Measurements from ENCODE around the gene EEA1. TPM values are rescaled to one million over a fixed set of nuclear protein-coding genes. Genes with fewer than 3 reads are reported as not detected.

The EEA1 gene
- total RNA-seq, 6 donors from 2014 or later: 10.2 to 33.5 (median 22.8) TPM

GRCh38 chr12:92747151-92747550, 181.9 kb downstream of the EEA1 start:
- DNase-seq (no peak), ATAC-seq (ENCODE audit: low FRiP score in 2 of 2) (no peak)
- Histone ChIP-seq H3K27ac (no peak overlapping the region), H3K9me3 (no peaks in the 10 kb centered on the region), H3K36me3 (no peaks in the 10 kb centered on the region), H3K27me3 (no peaks in the 10 kb centered on the region), H3K4me3 (no peak overlapping the region), H3K4me1 (peaks cover 0 to 8% (median 0%) of the 10 kb centered on the region in 4 donors)
- 49 to 83% methylated on average over 1 of the region's 1 CpG for WGBS, 2 donors
- TF ChIP-seq POLR2A (IDR thresholded peaks at IDR 0.05): no peak
- no peak for TF ChIP-seq EP300 (IDR thresholded peaks at IDR 0.05)
- no peak for TF ChIP-seq CTCF (IDR thresholded peaks at IDR 0.05)
- no peak for TF ChIP-seq POLR2AphosphoS5 (IDR thresholded peaks at IDR 0.05)

GRCh38 chr12:92745856-92746550, 183.1 kb downstream of the EEA1 start:
- Histone ChIP-seq H3K27ac (peak overlapping the region in 3 of 4 donors; percentile 13 to 75 (median 17)), H3K9me3 (no peaks in the 10 kb centered on the region), H3K4me3 (no peak overlapping the region), H3K36me3 (no peaks in the 10 kb centered on the region), H3K4me1 (peaks cover 0 to 8% (median 0%) of the 10 kb centered on the region in 4 donors), H3K27me3 (no peaks in the 10 kb centered on the region)
- ATAC-seq (ENCODE audit: low FRiP score in 2 of 2) (peak in 1 of 2 donors; percentile 98), DNase-seq (peak in 1 of 2 donors; percentile 27)
- TF ChIP-seq CTCF (IDR thresholded peaks at IDR 0.05) (no peak), POLR2AphosphoS5 (IDR thresholded peaks at IDR 0.05) (peak; percentile 21 to 75), POLR2A (IDR thresholded peaks at IDR 0.05) (no peak), EP300 (IDR thresholded peaks at IDR 0.05) (peak in 2 of 4 donors; percentile 21 to 79)
- 74 to 79% methylated on average over 3 to 4 of the region's 4 CpGs for WGBS, 2 donors

GRCh38 chr12:92743026-92743425, 186.1 kb downstream of the EEA1 start:
- H3K27ac ChIP-seq: no peak overlapping the region
- ATAC-seq (ENCODE audit: low FRiP score in 2 of 2): no peak
- no peak for TF ChIP-seq POLR2A (IDR thresholded peaks at IDR 0.05)
- no peak for TF ChIP-seq CTCF (IDR thresholded peaks at IDR 0.05)
- no peak for TF ChIP-seq EP300 (IDR thresholded peaks at IDR 0.05)
- TF ChIP-seq POLR2AphosphoS5 (IDR thresholded peaks at IDR 0.05): no peak
- no peaks in the 10 kb centered on the region for H3K36me3 ChIP-seq
- peaks cover 0 to 8% (median 0%) of the 10 kb centered on the region in 4 donors for H3K4me1 ChIP-seq
- H3K4me3 ChIP-seq: no peak overlapping the region
- H3K27me3 ChIP-seq: no peaks in the 10 kb centered on the region
- WGBS, 2 donors: 77 to 94% methylated on average over 3 of the region's 3 CpGs
- no peak for DNase-seq
- no peaks in the 10 kb centered on the region for H3K9me3 ChIP-seq

- H3K27me3 ChIP-seq: no peaks in the 10 kb centered on the region
- no peak overlapping the region for H3K27ac ChIP-seq
- no peak overlapping the region for H3K4me3 ChIP-seq
- no peaks in the 10 kb centered on the region for H3K36me3 ChIP-seq
- DNase-seq: no peak
- ATAC-seq (ENCODE audit: low FRiP score in 2 of 2): no peak
- TF ChIP-seq EP300 (IDR thresholded peaks at IDR 0.05) (no peak), POLR2AphosphoS5 (IDR thresholded peaks at IDR 0.05) (no peak), POLR2A (IDR thresholded peaks at IDR 0.05) (no peak), CTCF (IDR thresholded peaks at IDR 0.05) (no peak)
- no peaks in the 10 kb centered on the region for H3K9me3 ChIP-seq
- H3K4me1 ChIP-seq: peaks cover 0 to 10% (median 5%) of the 10 kb centered on the region in 4 donors
These were observed 188.7 kb downstream of the EEA1 start for GRCh38 chr12:92740411-92740810.

GRCh38 chr12:92739113-92739512, 190.0 kb downstream of the EEA1 start:
- H3K4me3 ChIP-seq: no peak overlapping the region
- no peak overlapping the region for H3K27ac ChIP-seq
- 76 to 81% methylated on average over 4 of the region's 4 CpGs for WGBS, 2 donors
- H3K4me1 ChIP-seq: peaks cover 0 to 18% (median 9%) of the 10 kb centered on the region in 4 donors
- no peak for DNase-seq
- H3K36me3 ChIP-seq: no peaks in the 10 kb centered on the region
- TF ChIP-seq EP300 (IDR thresholded peaks at IDR 0.05) (no peak), POLR2AphosphoS5 (IDR thresholded peaks at IDR 0.05) (no peak), POLR2A (IDR thresholded peaks at IDR 0.05) (no peak), CTCF (IDR thresholded peaks at IDR 0.05) (no peak)
- no peaks in the 10 kb centered on the region for H3K27me3 ChIP-seq
- ATAC-seq (ENCODE audit: low FRiP score in 2 of 2): no peak
- no peaks in the 10 kb centered on the region for H3K9me3 ChIP-seq
